GM12873 (cell line): ENCODE results near the gene DNAJA4.

Experiments used
- TF ChIP-seq, protein P1 (sequence below): IDR thresholded peaks from 2 replicates; pipeline ENCODE4 v1.5.1; 2012; ENCODE audit warnings: low read depth, mild to moderate bottlenecking, moderate library complexity, low read length, control low read depth; ENCODE audit not compliant: insufficient read depth; ENCODE audit errors: missing control alignments

DNAJA4 gene

DNA sequence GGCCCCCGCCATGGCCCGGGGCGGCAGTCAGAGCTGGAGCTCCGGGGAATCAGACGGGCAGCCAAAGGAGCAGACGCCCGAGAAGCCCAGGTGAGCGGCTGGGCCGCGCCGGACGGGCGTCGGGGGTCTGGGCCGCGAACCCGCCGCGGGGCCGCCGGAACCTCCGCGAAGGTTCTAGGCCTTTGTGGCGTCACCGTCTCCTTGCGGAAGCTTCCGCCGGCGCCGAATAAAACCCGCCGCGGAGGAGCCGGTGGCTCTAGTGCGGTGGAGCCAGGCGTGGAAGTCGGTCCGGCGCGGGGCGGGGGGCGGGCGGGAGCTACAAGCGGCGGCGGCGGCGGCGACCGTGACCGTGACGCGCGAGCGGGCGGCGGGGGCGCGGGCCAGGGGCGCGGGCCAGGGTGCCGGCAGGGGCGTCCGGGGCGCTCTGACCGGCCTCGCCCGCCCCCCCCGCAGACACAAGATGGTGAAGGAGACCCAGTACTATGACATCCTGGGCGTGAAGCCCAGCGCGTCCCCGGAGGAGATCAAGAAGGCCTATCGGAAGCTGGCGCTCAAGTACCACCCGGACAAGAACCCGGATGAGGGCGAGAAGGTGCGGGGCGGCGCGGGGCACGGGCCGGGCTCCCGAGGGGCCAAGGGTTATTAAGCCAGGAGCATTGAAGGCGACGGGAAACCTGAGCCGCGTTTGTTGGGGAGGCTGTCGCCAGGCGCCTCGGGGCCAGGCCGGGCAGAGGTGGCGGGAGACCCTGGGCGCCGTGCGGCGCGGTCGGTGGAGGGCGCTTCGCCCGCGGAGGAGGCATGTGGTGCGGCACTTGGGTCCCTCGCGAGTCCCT is at the start of gene DNAJA4:
TSS of gene DNAJA4 (plus strand) at position 259 of the 833 bp plus-strand sequence. CDS start at position 461, 202 bp downstream.
- TF ChIP-seq, protein P1, sequence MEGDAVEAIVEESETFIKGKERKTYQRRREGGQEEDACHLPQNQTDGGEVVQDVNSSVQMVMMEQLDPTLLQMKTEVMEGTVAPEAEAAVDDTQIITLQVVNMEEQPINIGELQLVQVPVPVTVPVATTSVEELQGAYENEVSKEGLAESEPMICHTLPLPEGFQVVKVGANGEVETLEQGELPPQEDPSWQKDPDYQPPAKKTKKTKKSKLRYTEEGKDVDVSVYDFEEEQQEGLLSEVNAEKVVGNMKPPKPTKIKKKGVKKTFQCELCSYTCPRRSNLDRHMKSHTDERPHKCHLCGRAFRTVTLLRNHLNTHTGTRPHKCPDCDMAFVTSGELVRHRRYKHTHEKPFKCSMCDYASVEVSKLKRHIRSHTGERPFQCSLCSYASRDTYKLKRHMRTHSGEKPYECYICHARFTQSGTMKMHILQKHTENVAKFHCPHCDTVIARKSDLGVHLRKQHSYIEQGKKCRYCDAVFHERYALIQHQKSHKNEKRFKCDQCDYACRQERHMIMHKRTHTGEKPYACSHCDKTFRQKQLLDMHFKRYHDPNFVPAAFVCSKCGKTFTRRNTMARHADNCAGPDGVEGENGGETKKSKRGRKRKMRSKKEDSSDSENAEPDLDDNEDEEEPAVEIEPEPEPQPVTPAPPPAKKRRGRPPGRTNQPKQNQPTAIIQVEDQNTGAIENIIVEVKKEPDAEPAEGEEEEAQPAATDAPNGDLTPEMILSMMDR = peak; percentile 26

DNA sequence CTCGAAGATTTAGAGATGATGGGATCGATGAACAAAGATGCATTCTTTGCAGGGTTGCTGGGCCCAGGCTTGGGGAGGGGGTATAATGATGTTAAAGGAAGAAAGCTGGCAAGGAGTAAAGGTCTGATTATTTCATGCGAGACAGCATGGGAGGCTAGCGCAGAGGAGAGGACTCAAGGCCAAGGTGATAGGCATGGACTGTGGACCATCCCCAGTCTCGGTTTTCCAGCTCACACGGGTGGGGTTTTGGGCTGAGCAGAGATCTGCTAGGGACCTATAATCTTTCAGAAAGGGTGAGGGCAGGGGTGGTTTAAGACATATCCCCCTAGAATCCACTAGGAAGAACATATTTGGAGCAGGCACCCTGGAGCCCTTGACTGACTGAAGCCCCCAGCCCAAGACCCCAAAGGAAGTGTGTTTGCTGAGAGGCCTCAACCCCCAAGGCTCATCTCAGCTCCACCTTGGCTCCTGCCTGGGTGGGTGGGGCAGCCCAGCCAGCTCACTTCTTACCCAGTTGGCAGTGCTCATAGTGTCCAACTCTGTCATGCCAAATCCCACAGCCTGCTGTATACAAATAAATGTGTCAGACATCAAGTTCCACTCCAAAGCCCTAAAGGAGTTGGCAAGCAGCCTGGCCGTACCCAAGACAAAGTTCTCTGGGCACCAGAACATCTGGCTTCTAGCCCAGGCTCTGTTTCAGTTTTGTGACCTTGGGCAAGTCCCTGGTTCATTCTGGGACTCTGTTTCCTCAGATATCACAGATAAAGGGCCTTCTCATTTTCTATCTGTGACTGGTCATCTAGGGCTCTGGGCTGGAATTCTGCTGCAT is 47.9 kb upstream of the DNAJA4 start:
- TF ChIP-seq, protein P1 = no peak

- TF ChIP-seq, protein P1 = no peak
These were observed 43.6 kb upstream of the DNAJA4 start for GRCh38 chr15:78220713-78221112.

- TF ChIP-seq, protein P1 = no peak
These were observed 41.5 kb upstream of the DNAJA4 start for GRCh38 chr15:78222745-78223395.

DNA sequence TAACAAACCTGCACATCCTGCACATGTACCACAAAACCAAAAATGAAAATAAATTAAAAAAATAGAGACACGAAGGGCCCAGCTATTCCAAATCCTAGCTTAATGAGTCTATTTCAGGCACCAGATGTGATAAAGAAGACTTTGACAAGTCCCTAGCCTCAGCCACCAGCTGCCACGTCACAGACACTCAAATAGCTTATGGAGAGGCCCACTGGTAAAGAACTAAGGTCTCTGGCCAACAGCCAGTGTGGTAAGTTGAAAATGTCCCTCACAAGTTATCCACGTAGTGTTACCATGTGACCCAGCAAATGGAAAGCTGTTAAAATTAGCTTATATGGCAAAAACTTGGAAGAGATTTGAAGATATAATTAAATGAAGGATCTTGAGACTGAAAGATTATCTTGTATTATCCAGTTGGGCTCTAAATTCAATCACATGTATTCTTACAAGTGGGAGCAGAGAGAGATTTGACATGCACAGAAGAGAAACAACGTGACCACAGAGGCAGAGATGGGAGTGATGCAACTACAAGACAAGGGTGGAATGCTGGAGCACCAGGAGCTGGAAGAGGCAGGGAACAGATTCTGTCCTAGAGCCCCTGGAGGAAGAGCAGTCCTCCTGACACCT is 40.9 kb upstream of the DNAJA4 start:
- TF ChIP-seq, protein P1 = no peak

DNA sequence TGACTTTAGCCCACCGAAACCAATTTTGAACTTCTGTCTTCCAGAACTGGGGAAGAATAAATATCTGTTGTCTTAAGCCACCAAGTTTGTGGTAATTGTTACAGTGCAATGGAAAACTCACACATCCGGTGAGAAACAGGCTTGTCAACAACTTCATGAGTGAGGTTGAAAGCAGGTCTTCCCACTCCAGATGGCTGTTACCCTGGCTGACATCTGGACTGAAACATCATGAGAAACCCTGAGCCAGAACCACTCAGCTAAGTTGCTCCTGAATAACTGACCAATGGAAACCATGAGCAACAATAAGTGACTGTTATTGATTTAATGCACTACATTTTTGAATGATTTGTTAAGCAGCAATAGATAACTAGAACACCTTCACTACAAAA is 40.3 kb upstream of the DNAJA4 start:
- TF ChIP-seq, protein P1 = no peak
